Kidney epithelial cell (primary cell): Measurements from ENCODE around the gene OR9A2. TPM values are rescaled to one million over a fixed set of nuclear protein-coding genes. Genes with fewer than 3 reads are reported as not detected.

Source experiments
- DNase-seq: peaks from one replicate; pipeline ENCODE4 v3.0.0-alpha.2; 2010; ENCODE audit warnings: low read depth
- H3K27me3 ChIP-seq: 2 replicates; pipeline ENCODE4 v1.6.0; 2011; ENCODE audit warnings: low read length; ENCODE audit not compliant: control insufficient read depth, insufficient read depth
- H3K36me3 ChIP-seq: 2 replicates; pipeline ENCODE4 v1.5.1; 2011; ENCODE audit warnings: low read length; ENCODE audit not compliant: control insufficient read depth, insufficient read depth
- H3K4me3 ChIP-seq: 2 replicates; pipeline ENCODE4 v1.5.1; 2011; ENCODE audit warnings: low read depth, mild to moderate bottlenecking, control low read depth, low read length
- CTCF ChIP-seq: IDR thresholded peaks from 2 replicates; pipeline ENCODE4 v1.5.1; 2011; ENCODE audit warnings: mild to moderate bottlenecking, moderate library complexity, low read length, control low read depth, inconsistent platforms; ENCODE audit not compliant: insufficient read depth, poor library complexity, severe bottlenecking
- total RNA-seq: library from RNA; depleted of rRNA; stranded (reverse); fragments of >200 nt; gene quantifications from 2 replicates; pipeline ENCODE4 v1.2.3, GENCODE V29; 2015

OR9A2 gene
- total RNA-seq, 1 donor from 2014 or later: not detected

- no peak for DNase-seq
- no peaks in the 10 kb centered on the region for H3K36me3 ChIP-seq
- H3K27me3 ChIP-seq: no peaks in the 10 kb centered on the region
- TF ChIP-seq CTCF: no peak
- H3K4me3 ChIP-seq: no peak overlapping the region
Measured at GRCh38 chr7:143040209-143040715, 13.3 kb upstream of the OR9A2 start.

GRCh38 chr7:143038635-143039034, 11.7 kb upstream of the OR9A2 start:
- TF ChIP-seq CTCF: no peak
- no peak for DNase-seq
- H3K36me3 ChIP-seq: no peaks in the 10 kb centered on the region
- no peaks in the 10 kb centered on the region for H3K27me3 ChIP-seq
- no peak overlapping the region for H3K4me3 ChIP-seq

DNA sequence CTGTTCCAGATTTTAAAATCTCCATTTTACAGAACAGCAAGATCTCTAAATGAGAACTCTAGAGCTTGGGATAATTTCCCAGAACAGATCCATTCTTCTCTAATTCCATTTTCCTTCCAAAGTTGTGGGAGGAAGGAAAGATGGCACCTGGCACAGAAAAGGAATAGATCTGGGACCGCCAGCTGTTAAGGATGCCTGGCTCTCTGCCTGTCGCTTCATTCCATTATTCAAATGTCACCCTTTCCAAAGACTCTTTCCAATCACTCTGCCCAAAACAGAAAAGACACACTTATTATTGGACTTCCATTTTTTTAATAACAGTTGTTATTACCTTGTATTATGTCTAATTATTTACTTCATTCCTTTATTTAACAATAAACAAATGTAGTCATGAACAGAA, 751 bp upstream of the OR9A2 start:
- no peaks in the 10 kb centered on the region for H3K27me3 ChIP-seq
- no peak for TF ChIP-seq CTCF
- DNase-seq: no peak
- no peak overlapping the region for H3K4me3 ChIP-seq
- H3K36me3 ChIP-seq: no peaks in the 10 kb centered on the region

DNA sequence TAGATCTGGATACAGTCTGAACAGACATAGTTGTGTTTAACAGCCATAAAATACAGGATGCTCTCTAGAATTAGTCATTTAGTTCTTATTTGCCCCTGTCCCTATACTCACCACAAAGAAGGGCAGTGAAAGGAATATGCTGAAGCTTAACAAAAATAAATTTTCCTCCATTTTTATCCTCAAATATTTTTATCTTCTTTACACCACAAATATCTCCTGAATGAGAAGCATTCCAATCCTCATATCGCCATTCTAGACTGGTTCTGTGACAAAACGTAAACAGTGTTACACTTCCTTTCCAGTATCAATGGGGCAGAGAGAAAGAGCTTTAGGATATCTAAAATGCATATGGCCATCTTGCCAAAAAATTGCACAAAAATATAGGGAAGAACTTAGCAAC, 1.6 kb downstream of the OR9A2 start:
- TF ChIP-seq CTCF: no peak
- no peaks in the 10 kb centered on the region for H3K27me3 ChIP-seq

GRCh38 chr7:143023047-143023446, 3.9 kb downstream of the OR9A2 start:
- TF ChIP-seq CTCF: no peak

More for the DNA sequence above, 1.6 kb downstream of the OR9A2 start:
- Histone ChIP-seq H3K4me3 (no peak overlapping the region), H3K36me3 (no peaks in the 10 kb centered on the region)
- DNase-seq: no peak

DNA sequence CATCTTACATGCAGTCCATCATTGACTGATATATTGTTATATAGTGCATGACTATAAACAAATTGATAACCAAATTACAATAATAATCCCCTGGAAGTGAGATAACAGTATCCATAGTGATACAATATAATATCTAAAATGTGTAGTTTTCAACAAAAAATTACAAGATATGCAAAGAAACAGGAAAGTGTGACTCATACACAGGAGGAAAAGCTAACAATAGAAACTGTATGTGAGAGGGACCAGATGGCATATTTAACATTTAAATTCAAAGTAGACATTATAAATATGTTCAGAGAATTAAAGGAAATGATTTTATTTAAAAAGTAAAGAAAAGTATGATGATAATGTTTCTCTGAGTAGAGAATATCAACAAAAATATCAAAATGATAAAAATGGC, 8.0 kb downstream of the OR9A2 start:
- H3K27me3 ChIP-seq: no peaks in the 10 kb centered on the region
- no peak overlapping the region for H3K4me3 ChIP-seq
- TF ChIP-seq CTCF: no peak
- H3K36me3 ChIP-seq: no peaks in the 10 kb centered on the region
- DNase-seq: no peak

More at GRCh38 chr7:143023047-143023446, 3.9 kb downstream of the OR9A2 start:
- DNase-seq: no peak
- no peak overlapping the region for H3K4me3 ChIP-seq
- no peaks in the 10 kb centered on the region for H3K36me3 ChIP-seq
- H3K27me3 ChIP-seq: no peaks in the 10 kb centered on the region
